GM18868 (cell line): ENCODE data around the gene GPRC5C.

ENCODE experiments used
- ATAC-seq: cut with Tn5 transposase; IDR thresholded peaks from one replicate; pipeline ENCODE4 v1.9.1; 2021; ENCODE audit warnings: mild to moderate bottlenecking, moderate library complexity; ENCODE audit not compliant: unreplicated experiment

The GPRC5C gene, protein sequence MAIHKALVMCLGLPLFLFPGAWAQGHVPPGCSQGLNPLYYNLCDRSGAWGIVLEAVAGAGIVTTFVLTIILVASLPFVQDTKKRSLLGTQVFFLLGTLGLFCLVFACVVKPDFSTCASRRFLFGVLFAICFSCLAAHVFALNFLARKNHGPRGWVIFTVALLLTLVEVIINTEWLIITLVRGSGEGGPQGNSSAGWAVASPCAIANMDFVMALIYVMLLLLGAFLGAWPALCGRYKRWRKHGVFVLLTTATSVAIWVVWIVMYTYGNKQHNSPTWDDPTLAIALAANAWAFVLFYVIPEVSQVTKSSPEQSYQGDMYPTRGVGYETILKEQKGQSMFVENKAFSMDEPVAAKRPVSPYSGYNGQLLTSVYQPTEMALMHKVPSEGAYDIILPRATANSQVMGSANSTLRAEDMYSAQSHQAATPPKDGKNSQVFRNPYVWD

DNA sequence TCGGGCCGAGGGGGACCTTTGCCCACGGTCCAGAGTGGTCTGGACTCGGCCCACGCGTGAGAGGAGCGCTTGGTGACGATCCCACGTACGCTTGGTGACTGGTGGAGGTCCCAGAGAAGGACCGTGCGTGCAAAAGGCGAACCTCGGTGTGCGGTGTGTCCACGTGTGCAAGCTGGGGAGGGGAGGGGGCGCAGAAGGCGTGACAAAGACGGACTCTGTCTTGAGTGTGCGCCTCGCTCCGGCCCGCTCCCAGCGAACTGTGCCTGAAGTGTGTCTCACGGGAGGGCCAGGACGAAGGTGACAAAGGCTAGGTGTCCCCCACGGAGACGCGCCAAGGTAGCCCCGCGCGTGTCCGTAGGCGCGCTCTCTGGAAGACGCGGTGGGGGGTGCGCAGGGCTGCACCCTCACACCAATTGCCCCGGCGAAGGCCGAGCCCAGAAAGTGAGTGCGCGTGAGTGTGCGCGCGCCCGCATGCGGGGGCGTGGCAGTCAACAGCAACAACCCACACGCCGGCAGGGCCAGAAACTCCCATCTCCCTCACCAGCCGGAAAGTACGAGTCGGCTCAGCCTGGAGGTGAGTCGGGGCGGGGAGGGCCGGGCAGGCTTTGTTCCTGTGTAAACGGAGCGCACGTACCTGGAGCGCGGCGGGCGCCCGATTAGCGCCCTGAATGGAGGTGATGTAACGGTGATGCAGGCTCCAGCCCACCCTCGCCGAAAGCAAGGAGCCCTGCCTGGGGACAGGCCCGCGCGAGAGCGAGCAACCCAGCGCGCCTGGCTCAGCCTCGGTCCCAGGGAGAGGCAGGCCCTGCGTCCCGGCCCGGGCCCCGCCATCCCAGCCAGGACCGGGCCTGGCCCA, at the start of gene GPRC5C:
TSS of gene GPRC5C (plus strand) at position 521 of the 856 bp plus-strand sequence. CDS start 7,689 bp downstream, outside the sequence.
- ATAC-seq, result no peak

DNA sequence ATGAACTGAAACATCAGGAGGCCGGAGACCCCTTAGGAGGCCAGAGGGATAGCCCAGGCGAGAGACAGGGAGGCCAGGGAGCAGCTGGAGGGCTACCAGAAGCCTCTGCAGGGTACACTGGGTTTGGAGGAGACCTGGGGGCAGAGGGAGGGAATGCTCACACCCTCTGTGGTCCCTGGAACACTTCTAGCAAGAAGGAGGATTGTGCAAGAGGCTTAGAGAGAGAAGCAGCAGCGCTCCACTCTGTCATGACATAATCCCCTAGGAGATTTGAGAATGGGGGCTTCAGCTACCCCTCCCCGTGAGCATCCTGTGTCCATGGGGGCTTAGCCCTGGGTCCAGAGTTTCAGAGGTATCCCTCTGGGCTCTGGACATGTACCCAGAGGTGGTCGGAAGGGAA, 48.7 kb upstream of the GPRC5C start:
- no peak for ATAC-seq

DNA sequence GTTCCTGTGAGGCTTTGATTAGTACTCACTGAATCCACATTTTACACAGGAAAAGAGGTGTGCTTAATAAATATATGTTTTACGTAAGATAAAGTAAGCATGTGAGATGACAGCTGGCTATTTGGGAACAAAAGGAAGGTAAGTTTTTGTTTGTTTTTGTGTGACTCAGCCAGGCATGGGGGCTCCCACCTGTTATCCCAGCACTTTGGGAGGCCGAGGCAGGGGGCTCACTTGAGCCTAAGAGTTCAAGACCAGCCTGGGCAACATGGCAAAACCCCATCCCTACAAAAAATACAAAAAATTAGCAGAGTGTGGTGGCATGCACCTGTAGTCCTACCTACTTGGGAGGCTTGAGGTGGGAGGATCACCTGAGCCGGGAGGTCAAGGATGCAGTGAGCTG, 46.7 kb upstream of the GPRC5C start:
- no peak for ATAC-seq

DNA sequence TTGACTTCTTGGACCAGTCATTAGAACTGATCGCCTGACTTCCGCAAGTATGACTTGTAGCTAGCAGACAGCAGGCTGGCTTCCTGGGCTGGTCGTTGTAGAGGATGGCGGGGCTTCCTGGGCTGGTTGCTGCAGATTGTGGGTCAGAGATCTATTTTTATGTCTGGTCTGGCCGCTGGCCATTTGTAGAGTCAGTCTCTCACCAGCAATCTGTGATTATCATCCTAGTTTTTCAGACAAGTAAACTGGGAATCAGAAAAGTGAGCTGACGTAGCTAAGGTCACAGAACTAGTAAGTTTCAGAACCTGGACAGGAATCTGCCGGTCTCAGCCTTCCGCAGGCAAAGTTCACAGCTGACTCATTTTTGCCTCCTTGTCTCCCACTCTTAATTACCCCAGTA, 45.5 kb upstream of the GPRC5C start:
- ATAC-seq, result no peak

DNA sequence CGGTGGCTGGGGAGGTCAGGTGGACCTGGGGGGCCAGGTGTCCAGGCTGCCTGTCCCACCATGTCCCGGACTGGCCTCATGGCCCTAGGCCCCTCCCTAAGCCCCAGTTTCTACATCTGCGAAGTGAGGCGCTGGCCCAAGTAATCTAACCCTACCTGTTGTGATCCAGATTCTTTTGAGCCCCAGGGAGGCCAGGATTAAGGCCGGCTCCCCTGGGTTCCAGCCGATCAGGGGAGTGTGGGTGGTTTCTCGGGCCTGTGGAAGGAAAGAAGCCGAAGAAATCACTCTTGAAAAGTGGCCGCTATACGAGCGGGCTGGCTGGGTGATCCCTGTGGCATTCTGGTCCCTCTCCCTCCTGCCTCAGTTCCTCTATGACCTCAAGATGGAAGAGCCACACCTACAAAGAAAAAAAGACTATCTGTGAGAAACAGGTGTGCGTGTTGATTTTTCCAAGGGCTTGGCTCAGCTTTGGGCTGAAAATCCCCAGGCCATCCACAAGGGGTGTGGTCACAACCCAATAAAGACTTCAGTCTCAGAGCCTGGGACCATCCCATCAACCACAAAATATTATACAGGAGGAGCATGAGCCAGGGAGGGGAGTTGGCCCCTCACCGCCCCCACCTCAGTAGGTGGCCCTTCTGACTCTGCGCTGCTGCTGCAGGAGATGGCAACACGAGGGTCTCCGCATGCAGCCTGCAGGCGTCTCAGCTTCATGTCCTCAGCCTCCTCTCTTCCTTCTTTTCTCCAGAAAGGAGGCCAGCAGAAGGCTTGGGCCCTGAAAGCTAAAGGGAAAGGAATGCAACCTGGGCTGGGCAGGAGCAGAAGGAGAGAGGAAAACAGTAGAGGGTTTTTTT, 44.3 kb upstream of the GPRC5C start:
- ATAC-seq, result no peak

DNA sequence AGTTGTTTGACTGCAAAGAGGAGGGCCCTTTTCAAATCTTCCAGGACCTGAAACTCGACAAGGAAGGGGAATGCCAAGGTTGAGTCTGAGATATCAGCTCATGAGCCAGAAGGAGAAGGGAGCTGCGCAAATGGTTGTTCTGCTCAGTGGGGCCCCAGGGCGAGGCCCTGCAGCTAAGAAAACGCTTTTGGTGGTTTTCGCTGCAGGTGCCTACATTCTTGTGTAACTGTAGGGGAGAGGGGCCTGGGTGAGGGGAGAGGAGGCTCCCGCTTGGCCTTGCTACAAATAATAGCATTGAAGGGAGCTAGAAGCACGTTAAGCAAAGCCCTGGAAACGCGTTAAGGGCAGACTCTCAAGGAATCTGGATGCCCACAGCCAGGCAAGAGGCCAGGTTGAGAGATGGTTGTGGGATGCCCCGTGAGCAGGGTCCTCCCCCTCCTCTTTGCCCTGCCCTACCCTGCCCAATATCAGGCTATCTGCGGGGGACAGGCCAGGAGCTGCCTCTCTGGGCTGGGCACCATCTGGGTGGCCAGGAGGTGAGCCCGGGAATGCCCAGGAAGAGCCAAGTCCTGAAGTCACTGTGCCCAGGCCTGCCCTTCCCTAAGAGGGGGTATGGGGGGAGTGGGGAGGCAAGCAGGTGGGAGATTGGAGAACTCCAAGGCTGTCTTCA, 42.7 kb upstream of the GPRC5C start:
- ATAC-seq, result no peak

DNA sequence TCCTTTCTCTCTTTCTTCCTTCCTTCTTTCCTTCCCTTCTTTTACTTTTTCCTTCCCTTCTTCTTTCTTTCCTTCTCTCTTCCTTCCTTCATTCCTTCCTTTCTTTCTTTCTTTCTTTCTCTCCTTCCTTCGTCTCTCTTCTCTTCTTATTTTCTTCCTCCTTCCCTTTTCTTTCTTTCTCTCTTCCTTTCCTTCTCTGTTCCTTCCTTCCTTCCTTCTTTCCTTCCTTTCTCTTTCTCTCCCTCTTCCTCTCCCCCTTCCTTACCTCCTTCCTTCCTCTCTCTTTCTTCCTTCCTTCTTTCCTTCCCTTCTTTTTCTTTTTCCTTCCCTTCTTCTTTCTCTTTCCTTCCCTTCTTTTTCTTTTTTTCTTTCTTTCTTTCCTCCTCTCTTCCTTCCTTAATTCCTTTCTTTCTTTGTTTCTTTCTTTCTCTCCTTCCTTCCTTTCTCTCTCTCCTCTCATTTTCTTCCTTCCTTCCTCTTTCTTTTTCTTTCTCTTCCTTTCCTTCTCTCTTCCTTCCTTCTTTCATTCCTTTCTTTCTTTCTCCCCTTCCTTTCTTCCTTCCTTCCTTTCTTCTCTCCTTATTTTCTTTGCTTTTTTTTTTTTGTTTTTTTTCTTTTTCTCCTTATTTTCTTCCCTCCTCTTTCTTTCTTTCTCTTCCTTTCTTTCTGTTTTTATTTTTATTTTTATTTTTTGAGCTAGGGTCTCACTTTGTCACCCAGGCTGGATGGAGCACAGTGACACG, 41.8 kb upstream of the GPRC5C start:
- ATAC-seq, result no peak

DNA sequence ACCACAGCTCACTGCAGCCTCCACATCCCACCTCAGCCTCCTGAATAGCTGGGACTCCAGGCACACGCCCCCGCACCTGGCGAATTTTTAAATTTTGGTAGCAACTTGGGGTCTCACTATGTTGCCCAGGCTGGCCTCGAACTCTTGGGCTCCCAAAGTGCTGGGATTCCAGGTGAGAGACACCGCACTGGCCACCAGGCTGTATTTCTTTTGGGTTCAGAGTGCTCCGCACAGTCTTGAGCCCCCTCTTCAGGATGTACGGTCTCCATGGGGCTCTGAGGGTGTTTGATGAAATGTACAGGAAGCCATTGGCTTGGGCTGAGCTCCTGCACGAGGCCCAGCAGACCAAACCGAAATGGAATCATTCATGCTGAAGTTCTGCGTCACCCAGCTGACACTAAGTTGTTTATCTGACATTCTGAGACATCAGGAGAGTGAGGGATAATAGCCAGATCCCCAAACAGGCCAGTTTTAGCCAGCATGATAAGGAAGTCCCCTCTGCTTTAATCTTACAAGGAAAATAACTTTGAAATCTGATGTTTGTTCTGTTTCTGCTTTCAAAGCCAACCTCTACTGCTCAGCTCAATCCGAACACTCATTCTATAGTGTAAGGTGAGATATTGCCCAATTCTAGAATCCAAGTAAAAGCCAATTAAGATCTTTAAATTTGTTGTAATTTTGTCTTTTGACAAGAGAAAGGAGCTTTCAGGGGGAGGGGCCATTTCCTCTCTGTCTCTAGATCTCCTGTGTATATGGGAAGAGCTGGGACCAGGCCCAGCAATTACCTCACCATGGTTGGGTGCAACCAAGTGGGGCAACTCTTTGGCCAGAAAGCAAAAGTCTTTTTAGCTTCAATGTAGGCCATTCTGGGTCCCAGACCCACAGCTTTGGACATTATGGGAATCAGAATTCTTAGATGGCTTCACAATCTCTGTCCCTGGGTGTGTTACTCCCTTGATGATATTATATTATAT, 40.9 kb upstream of the GPRC5C start:
- ATAC-seq, result no peak

DNA sequence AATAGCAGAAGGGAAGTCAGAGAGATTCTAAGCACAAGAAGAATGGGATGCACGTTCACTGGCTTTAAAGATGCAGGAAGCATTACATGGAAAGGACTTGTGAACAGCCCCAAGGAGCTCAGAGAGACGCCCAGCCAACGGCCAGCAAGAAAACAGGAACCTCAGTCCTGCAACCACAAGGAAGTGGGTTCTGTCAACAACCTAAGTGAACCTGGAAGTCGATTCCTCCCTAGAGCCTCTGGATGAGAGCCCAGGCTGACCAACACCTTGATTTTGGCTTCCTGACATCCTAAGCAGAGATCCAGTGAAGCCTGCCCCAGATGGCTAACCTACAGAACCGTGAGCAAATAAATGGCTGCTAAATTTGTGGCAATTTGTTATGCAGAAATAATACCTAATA, 40.1 kb upstream of the GPRC5C start:
- no peak for ATAC-seq

DNA sequence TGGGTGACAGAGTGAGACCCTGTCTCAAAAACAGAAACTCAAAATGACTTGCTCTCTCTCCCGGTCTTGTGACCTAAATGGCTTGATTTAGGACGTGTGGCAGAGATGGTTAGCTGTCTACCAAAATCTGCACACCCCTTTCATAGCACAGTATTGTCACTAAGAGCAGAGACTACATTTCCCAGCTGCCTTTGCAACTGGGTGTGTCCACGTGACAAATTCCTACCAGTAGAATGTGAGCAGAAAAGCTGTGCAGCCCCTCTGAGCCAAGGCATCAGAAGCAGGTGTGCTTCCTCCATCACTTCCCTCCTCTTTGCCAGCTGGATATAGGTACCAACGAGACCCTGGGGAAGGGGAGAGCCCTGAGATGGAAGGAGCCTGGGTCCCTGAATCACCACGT, 39.0 kb upstream of the GPRC5C start:
- ATAC-seq, result no peak

DNA sequence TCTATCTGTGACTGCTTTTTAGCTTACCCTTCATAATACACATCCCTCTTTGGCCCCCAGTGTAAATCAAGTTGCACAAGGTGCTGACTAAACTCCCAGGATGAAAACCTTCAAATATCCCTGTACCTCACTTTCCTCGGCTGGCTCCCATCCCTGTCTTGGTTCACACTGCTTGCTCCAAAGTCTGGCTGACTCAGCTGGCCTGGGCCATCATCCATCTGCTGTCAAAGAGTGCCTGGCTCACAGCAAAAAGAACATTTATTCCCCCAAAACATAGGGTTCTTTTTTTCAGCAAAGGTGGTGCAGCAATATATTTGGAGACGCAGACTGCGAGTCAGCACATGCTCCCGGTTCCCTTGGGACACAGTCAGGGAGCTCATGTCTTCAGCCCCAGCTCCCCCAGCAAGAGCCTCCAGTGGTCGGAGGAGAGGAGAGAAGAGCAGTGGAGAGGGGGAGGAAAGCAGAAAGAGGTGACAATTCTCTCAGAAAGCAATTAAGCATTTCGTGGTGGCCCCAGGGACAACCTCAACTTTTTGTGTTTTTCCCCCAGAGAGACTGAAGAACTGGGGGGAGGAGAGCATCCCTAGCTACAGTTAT, 38.4 kb upstream of the GPRC5C start:
- no peak for ATAC-seq

DNA sequence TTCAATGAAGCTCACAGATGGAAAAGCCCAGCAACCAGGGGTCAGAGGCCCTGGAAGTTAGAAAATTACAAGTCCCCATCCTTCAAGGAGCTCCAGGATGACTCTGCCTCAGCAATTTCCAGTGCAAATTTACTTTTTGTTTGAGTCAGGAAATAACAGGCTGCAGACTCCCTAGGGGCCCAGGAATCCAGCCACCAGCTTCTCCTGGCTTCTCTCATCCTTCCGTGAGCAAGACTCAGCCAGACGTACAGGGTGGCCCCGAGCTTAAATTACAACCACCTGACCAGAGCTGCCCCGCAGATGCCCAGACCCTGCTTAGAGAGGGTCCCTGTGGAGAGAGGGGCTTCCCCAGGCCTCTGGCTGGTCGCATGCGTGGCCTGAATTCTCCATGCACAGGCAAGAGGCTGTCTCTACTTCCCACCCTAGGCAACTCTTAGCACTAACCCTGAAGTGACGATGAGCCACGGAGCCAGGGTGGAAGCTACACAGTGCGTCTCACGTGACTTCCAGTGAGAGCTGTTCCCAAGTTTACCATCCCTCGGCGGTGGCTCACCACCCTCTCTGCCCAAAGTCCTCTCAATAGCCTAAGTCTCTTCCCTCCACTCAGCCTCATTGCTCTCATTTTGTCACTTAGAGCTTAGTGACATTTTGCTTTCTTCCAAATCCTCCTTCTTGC, 37.5 kb upstream of the GPRC5C start:
- ATAC-seq, result no peak

DNA sequence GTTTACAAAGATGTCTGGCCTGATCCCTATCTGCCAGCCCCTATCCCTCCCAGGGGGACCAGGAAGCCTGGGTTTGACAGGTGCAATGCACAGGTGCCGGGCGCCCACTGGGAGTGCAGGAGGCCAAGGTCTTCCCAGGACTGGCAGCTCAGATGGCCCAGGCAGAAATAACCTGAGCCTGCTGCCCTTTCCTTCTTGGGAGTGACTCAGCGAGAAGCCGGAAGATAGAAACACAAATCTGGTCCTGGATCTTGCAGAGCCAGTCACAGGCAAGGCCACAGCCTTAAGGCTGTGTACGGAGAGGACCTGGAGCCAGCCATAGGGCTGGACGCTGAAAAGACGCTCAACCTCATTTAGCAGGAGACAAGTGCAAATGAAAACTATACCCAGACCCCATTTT, 36.9 kb upstream of the GPRC5C start:
- ATAC-seq, result no peak

DNA sequence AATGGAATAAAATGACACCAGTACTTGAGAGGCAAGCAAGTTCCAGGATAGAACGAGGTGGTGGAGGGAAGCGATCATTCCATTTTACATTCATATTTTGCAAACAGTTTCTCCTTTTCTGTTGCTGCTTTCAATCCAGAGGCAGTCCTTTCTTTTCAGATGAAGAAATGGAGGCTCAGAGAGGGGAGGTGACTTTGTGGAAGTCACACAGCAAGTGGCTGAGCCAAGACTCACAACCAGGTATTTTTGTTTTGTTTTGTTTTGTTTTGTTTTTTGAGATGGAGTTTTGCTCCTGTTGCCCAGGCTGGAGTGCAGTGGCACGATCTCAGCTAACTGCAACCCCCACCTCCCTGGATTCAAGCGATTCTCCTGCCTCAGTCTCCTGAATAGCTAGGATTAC, 35.3 kb upstream of the GPRC5C start:
- no peak for ATAC-seq

DNA sequence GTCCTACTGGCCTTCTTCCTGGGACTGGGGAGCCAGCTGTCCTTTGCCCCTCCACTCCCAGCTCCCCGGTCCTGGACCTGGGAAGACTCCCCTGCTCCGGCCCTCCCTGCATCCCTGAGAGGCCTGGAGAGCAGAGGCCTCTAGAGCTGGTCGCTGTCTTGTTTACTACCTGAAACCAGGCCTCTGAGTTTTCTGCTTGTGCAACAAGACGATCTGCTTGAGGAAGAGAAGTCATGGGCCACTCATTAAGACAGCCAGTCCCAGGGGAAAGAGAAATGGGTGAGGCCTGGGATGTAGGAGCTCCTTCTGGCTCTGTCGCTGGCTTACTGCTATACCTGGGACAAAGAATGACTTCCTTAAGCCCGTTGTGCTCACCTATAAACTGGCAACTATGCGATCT, 29.8 kb upstream of the GPRC5C start:
- no peak for ATAC-seq

DNA sequence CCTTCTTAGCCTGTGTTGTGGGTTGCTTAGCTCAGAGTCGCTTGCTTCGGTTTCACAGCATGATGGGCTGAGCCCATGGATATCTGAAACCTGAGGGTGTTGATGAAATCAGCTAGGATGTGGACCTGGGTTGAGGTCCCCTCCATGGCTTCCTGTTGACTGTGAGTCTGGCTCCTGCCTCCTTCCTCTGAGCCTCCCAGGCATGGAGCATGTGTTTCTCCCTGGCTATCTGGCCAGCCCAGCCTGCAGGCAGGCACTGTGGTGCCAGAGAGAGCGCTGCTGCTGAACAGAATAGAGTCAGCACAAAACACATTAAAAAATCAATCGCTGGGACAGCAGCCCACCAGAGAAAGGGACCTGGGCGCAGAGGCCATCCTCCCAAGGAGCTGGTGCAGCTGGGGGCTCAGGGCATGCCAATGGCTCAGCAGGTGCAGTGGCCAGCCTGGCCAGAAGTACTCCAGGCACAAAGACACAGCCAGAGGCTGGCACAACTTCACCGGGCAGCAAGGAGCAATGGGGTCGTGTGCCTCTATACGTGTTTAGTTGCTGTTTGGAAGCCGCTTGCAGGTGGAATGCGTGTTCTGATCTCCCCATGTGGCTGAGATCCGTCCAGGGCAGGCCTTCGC, 28.3 kb upstream of the GPRC5C start:
- ATAC-seq, result no peak

DNA sequence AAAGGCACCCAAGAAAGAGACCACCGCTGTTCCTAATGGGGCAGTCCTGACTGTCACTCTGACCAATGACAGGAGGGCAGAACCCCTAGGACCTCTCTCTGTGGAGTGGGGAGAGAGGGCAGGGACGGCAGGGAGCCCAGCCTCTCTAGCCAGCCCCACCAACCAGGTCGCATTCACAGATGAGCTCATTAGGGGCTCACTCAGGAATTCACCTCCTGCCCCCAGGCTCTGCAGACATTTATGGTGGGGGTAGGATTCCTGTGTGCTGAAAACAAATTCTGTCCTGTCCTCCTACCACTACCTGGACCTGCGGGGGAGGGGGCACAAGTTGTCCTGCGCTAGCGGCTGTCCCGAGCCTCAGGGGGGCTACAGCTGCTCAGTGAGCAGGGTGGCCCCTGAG, 27.7 kb upstream of the GPRC5C start:
- ATAC-seq, result no peak
